SW 1271 (cell line): ENCODE results near the gene FMO5.

Experiments used
- DNase-seq, 2 experiments: peaks; one replicate each; lab custom pipeline; 2025; lab: John Stamatoyannopoulos, UW

FMO5 gene

GRCh38 chr1:147142886-147143285 lies 82.3 kb downstream of the FMO5 start:
- DNase-seq, result no peak
